GM12865 (cell line): Measurements from ENCODE around the gene SPEM1.

Experiments
- DNase-seq: peaks from one replicate; pipeline ENCODE4 v3.0.0; 2010; ENCODE audit warnings: low read depth
- H3K4me3 ChIP-seq: 2 replicates; pipeline ENCODE4 v1.5.1; 2011; ENCODE audit warnings: mild to moderate bottlenecking, low read depth, low read length, control low read depth
- TF ChIP-seq, protein P1 (sequence below): IDR thresholded peaks from 2 replicates; pipeline ENCODE4 v1.5.1; 2011; ENCODE audit warnings: low read length, control low read depth, low read depth, inconsistent platforms; ENCODE audit not compliant: insufficient read depth; ENCODE audit errors: missing control alignments

The SPEM1 gene

DNA sequence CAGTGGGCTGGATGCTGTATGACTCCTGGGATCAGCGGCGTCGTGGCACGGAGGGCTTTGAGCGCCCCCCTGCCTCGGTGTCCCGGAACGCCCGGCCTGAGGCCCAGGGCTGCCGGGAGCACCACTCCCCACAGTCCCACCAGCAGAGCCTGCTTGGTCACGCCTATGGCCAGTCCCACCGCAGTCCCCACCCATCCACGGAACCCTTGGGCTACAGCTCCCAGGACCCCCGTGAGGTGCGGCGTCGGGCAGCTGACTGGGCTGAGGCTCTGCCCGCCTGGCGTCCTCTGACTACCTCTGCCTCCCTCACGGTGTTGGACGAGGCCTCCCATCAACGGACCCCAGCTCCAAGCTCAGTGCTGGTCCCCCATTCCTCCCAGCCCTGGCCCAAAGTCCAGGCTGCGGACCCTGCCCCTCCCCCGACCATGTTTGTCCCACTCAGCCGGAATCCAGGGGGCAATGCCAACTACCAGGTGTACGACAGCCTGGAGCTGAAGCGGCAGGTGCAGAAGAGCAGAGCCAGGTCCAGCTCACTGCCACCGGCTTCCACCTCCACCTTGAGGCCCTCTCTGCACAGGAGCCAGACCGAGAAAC is 6.9 kb downstream of the SPEM1 start:
- TF ChIP-seq, protein P1, sequence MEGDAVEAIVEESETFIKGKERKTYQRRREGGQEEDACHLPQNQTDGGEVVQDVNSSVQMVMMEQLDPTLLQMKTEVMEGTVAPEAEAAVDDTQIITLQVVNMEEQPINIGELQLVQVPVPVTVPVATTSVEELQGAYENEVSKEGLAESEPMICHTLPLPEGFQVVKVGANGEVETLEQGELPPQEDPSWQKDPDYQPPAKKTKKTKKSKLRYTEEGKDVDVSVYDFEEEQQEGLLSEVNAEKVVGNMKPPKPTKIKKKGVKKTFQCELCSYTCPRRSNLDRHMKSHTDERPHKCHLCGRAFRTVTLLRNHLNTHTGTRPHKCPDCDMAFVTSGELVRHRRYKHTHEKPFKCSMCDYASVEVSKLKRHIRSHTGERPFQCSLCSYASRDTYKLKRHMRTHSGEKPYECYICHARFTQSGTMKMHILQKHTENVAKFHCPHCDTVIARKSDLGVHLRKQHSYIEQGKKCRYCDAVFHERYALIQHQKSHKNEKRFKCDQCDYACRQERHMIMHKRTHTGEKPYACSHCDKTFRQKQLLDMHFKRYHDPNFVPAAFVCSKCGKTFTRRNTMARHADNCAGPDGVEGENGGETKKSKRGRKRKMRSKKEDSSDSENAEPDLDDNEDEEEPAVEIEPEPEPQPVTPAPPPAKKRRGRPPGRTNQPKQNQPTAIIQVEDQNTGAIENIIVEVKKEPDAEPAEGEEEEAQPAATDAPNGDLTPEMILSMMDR, result no peak

DNA sequence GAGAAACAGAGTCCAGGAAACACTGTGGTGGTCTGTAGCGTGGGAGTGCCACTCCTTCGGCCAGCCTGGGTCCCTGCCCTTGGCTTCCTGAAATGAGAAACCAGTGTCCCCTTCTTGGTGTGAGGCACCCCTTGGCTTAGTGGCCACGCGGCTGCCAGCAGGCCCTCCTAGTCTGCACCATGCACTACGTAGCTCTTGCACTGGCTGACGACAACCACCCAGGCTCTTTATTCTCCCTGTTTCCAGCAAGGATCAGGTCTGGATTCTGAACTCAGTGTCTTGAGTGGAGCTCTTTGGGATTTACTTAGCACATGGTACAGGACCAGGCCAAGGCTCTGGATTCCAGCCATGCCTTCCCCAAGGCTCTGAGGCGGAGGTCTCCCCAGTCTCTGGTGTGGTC is 7.4 kb downstream of the SPEM1 start:
- H3K4me3 ChIP-seq, result no peak overlapping the region
- TF ChIP-seq, protein P1, result no peak
- no peak for DNase-seq

More for the DNA sequence above, 6.9 kb downstream of the SPEM1 start:
- H3K4me3 ChIP-seq, result no peak overlapping the region
- no peak for DNase-seq

DNA sequence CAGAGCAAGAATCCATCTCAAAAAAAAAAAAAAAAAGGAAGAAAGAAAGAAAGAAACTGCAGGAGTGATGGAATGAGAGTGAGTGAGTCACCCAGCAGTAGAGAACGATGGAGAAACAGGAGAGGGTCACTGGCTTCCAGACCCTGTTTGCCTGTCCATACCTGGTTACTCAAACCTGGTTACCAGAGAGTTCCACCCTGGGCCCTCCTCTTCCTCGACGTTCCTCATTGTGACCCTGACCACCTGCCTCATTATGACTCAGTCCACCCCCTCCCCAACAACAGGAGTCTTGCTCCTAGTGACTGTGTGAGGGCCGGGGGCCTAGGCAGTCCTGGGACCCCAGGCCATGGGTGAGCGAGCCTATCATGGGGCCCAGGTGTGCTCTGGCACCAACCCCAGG is 8.4 kb downstream of the SPEM1 start, which contains the start of gene SPEM3:
Gene SPEM3 (plus strand): TSS at position 301 of the 400 bp plus-strand sequence. CDS start 46 bp downstream, at position 347.
- TF ChIP-seq, protein P1, result no peak
- no peak for DNase-seq
- no peak within 1 kb of the TSS for H3K4me3 ChIP-seq

DNA sequence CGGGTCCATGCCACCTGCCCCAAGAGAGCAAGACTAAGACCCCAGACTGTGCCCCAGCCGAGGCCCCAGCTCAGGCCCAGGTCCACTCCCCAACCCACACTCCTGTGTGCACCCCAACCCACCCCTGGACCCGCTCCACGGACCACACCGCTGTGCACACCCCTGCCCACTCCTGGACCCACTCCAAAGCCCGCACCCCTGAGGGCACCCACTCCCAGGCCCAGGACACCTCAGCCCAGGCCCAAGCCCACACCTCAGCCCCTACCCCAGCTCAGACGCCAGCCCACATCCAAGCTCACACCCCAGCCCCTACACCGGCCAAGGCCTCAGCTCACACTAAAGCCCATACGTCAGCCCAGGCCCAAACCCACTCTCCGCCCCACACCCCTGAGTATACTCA is 9.6 kb downstream of the SPEM1 start:
- TF ChIP-seq, protein P1, result no peak
- no peak for DNase-seq
- no peak overlapping the region for H3K4me3 ChIP-seq

DNA sequence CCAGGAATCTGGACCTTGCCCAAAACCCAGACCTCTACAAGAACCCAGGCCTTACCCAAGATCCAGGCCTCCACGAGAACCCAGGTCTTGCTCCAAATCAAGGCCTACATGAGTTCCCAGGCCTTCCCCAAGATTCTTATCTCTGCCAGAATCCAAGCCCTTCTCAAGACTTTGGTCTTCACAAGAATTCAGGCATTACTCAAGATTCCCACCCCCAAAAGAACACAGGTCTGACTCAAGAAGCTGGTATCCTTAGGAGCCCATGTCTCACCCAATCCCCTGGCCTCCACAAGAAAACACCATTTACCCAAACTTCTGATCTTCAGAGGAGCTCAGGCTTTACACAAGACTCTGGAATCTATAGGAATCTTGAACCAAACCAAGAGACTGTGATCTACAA is 11.1 kb downstream of the SPEM1 start:
- DNase-seq, result no peak
- TF ChIP-seq, protein P1, result no peak
- H3K4me3 ChIP-seq, result no peak overlapping the region

DNA sequence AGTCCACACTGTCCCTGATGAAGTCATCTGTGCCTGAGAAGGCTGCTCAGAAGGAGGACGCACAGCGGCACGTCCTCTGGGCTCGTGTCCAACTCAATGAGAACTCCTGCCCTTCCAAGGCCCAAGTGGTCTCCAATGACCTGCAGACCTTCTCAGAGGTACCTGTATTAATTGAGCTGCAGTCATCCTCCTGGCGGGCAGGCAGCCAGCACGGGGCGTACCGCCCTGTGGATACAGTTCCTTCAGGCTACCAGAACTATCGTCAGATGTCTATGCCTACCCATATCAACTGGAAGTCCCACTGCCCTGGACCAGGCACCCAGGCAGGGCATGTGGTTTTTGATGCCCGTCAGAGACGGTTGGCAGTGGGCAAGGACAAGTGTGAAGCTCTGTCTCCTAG is 12.2 kb downstream of the SPEM1 start:
- TF ChIP-seq, protein P1, result no peak
- H3K4me3 ChIP-seq, result no peak overlapping the region
- DNase-seq, result no peak
